OCI-LY7 (cell line): ENCODE data around the gene TNFRSF11A.

Source experiments
- CTCF ChIP-seq: fragments of 200-600 bp; sonication (generic); conservative IDR thresholded peaks from 2 replicates; pipeline ENCODE4 v1.5.1; 2014; ENCODE audit warnings: mild to moderate bottlenecking, antibody characterized with exemption, low read length, moderate library complexity, mixed read lengths
- EZH2phosphoT487 ChIP-seq: fragments of 200-600 bp; sonication (generic); IDR thresholded peaks from 2 replicates; pipeline ENCODE4 v1.6.1; 2018; ENCODE audit warnings: low read depth, borderline replicate concordance, mild to moderate bottlenecking, mixed run types, antibody characterized with exemption, low read length, moderate library complexity, mixed read lengths

DNA sequence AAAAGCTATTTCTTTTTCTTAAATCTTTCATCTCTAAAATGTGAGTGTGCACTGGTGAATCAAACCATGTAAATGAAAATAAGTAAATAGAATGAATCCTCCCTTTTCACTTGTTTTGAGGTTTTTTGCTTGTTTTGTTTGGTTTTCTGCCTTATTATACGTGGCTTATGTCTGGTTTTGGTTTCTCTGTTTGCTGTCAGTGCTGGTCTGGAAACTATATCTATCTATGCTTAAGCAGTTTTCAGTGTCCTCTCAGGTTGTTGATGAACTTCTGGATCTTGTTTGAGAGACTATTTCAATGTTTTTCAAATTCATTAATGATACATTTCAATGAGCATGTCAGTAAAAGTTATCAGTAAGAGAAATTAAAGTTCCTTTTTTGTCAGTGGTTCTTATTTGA, 48.1 kb upstream of the TNFRSF11A start:
- TF ChIP-seq CTCF: no peak
- TF ChIP-seq EZH2phosphoT487: no peak
